NCI-H524 treated with DMSO at 0.1 percent for 48 hours (cell line): ENCODE results near the gene HIPK3.
A peak's percentile ranks its signal among the peaks of the same experiment; 100 is the strongest.
"Not testable (repeated sequence)": the region's sequence is repeated elsewhere in the genome, so short reads cannot be mapped to it uniquely, and the experiment has no call there.

Source experiments
- DNase-seq: peaks from one replicate; lab custom pipeline; 2025; lab: John Stamatoyannopoulos, UW

Gene HIPK3

GRCh38 chr11:33259869-33260268, 2.7 kb downstream of the HIPK3 start:
- no peak for DNase-seq

GRCh38 chr11:33261350-33261749, 4.2 kb downstream of the HIPK3 start:
- DNase-seq, result peak; percentile 59

DNA sequence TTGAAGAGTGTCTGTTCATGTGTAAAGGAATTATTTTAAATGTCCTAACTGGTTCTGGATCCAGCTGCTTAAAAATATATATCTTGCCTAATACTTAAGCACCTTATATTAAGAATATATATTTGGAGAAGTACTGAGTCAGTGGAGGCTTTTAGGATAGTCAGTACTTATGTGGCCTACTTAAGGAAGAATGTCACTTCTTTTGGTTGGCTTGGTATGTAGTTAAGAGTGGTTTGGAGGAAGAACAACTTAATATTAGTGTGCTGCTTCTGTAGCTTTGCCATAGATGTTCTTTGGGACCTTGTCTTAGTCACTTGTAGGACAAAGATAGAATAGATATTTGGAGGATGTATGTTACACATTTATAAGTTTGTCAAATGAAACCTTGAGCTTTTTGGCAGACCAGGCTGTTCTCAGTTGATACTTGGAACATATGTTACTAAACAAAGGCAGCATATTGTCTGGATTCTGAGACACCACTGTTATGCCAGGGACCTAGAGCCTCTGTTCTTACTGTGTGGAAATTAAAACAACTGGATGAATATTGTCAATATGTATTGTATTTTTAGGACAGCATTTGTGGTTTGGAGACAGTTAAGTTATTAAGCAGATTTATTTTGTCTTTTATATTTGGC, 4.9 kb downstream of the HIPK3 start:
- no peak for DNase-seq

GRCh38 chr11:33263549-33263948, 6.4 kb downstream of the HIPK3 start:
- no peak for DNase-seq

- no peak for DNase-seq
Observed at GRCh38 chr11:33264926-33265325, 7.7 kb downstream of the HIPK3 start.

DNA sequence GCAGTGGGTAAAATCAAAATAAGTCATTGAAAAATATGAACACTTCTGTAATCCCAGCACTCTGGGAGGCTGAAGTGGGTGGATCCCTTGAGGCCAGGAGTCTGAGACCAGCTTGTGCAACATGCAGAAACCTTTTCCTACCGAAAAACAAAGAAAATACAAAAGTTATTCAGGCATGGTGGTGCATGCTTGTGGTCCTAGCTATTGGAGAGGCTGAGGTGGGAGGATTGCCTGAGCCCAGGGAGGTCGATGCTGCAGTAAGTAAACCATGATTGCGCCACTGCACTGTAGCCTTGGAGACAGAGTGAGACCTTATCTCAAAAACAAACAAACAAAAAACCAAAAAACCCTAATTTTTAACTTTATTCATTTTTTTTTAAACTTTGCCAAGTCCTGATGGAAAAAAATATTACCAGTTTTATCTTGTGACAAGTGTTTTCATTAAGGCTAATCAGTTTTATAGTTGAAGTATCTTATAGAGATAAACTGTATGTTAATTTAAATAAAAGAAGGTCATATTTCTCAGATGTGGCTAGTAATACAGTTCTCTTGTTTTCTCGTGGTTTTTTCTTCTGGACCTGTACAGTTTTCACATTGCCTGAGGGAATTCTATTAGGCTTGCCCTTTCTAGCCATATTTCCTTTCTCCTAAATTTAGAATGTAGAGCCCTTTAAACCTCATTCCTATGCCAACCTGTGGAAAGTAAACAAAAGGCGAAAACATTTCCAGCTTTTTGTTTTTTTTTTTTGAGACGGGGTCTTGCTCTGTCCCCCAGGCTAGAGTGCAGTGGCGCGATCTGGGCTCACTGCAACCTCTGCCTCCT, 9.4 kb downstream of the HIPK3 start:
- DNase-seq, result no peak

- no peak for DNase-seq
Observed at GRCh38 chr11:33268945-33269540, 11.9 kb downstream of the HIPK3 start.

GRCh38 chr11:33269822-33270221, 12.6 kb downstream of the HIPK3 start:
- no peak for DNase-seq

DNA sequence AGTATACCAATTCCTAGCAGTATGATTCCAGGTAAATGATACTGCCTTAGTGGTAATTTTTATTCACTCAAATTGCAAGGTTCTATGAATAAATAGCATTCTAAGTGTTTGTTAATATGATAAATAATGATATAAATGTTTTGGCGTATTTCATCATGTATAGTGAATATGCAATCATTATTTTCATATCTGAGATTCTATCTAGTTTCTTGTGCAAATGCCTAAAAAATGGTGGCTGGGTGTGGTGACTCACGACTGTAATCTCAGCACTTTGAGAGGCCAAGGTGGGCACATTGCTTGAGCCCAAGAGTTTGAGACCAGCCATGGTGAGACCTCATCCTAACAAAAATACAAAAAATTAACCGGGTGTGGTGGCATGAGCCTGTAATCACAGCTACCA, 13.9 kb downstream of the HIPK3 start:
- no peak for DNase-seq

DNA sequence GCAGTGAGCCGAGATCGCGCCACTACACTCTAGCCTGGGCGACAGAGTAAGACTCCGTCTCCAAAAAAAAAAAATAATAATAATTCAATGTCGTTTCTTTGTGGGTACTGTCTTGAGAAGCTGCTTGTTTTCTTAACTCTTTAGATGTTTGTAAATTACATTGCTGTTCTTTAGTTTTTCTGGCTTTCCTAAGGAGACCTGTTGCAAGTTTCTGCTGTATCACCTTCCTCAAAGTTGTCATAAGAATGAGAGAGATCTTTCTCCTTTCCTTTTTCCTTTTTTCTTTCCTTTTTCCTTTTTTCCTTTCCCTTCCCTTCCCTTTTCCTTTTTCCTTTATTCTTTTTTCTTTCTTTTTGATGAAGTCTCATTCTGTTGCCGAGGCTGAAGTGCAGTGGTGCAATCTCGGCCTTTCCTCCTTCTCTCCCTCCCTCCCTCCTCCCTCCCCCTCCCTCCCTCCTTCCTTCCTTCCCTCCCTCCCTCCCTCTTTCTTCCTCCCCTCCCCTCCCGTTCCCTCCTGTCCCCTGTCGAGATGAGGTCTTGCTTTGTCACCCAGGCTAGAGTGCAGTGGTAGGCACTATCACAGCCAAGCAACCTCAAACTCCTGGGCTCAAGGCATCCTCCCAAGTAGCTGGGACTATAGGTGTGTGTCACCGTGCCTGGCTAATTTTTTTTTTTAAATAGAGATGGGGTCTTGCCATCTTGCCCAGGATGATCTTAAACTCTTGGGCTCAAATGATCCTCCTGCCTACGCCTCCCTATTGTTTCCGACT, 15.3 kb downstream of the HIPK3 start:
- no peak for DNase-seq

GRCh38 chr11:33273656-33274055, 16.5 kb downstream of the HIPK3 start:
- no peak for DNase-seq

DNA sequence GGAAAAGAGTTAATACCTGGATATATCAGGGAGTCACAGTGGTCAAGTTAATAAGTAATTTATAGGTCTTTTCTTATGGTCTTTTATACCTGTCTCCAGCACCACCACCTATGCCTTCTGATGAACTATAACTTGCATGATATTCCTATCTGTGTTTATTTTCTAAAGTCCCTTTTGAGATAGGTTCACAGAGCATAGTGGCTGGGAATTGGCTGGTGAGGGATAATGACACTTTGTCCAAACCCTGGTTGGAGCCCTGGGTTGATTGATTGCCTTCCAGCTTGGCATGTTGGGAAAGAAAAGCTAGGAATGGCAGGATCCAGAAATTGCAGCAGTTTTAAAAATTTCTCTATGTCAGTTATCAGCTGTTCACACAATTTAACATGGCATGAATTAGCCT, 23.2 kb downstream of the HIPK3 start:
- DNase-seq, result no peak

DNA sequence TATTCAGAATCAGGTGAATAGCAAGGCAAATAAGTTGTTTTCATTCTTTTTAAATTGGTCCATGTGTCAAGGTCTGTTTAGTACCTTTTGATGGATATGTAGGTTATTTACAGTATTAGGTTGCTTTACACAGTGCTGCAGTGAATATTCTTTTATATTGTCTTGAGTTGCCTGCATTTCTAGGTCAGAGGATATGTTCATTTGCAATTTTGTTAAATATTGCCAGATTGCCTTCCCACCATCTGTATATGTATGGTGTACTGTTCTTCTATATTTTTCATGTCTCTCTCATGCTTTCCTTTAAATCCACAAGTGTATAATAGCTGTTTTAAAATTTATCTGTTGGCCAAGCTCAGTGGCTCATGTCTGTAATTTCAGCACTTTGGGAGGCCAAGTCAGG, 24.6 kb downstream of the HIPK3 start:
- no peak for DNase-seq

- DNase-seq, result no peak
Observed at GRCh38 chr11:33284818-33285217, 27.6 kb downstream of the HIPK3 start.

DNA sequence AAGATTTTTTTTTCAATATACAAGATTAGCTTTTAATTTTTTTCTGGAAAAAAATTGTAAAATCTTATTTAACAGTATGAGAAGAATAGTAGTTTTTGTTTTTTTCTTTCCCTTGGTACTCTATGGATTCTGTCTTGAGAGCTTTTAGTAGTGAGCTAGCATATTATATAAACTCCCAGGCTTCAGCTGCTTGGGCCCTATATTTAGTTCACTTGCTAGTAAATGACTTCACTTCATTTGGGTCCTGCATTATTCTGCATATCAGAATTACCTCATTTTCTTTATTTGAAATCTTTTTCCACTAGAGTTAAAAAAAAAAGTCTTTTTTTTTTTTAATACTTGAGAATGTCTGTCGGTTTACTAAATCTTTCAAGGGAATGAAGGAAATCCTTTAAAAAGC, 33.1 kb downstream of the HIPK3 start:
- DNase-seq, result no peak

GRCh38 chr11:33291004-33291777, 34.0 kb downstream of the HIPK3 start:
- DNase-seq, result no peak

DNA sequence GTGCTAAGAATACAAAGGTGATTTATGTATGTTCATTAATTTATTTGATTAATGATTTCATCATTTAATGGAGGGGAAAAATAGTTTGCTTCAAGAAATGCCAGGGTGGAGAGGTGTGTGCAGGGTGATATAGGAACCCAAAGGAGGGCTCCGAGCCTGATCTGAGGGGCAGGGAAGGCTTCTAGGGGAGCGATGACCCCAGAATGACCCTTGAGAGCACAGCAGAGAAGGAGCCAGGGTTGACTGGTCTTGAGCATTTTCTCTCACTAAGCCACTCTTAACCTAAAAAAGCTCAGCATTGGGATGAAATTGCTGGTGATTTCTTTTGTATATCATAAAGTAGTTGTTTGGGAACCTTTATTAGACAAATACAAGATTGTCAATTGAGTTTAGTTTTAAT, 35.1 kb downstream of the HIPK3 start:
- no peak for DNase-seq

DNA sequence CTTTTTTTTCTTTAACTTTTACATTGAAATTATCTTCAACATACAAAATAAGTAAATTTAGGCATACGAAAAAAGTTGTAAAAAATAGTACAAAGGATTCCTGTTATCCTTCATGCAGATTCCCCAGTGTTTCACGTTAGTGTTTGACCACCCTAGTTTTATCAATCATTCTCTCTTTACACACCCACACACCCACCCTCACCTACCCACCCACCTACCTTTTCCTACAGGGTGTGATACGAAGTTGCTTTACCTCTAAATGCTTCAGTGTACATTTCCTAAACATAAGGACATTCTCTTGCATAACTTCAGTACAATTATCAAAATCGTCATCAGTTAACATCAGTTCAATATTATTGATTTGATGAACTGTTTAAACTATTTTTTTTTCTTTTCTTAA, 37.0 kb downstream of the HIPK3 start:
- DNase-seq, result no peak

- no peak for DNase-seq
Observed at GRCh38 chr11:33294797-33295196, 37.6 kb downstream of the HIPK3 start.

- no peak for DNase-seq
Observed at GRCh38 chr11:33296695-33297094, 39.5 kb downstream of the HIPK3 start.

DNA sequence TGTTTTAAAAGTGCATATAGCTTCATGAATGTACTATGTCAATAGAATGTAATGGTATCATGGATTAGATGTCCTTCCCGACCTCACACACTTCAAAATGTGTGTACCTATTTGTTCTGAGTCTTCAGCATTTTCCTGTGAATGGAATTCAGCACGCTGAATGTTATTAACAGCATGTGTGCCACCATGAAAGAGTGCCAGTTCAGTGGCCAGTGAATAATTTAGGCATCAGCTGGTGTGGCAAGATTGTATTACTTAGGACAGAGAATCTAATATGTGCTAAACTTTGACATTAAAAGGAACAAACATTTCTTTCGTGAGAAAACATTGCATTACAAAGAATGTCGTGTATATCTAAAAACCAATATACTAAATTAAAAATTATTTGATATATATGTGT, 46.4 kb downstream of the HIPK3 start:
- no peak for DNase-seq

GRCh38 chr11:33306821-33307220, 49.6 kb downstream of the HIPK3 start:
- not testable (repeated sequence) for DNase-seq
